GM12878 (cell line): ENCODE data around the gene SBNO2. TPM values are rescaled to one million over a fixed set of nuclear protein-coding genes. Genes with fewer than 3 reads are reported as not detected.

ENCODE experiments used
- ASH2L ChIP-seq: fragments of 300-600, 200-600 bp; sonication (generic); IDR thresholded peaks from 2 replicates; pipeline ENCODE4 v1.6.1; 2017; ENCODE audit warnings: low read depth, mild to moderate bottlenecking, borderline replicate concordance
- CEBPB ChIP-seq, 2 experiments: fragments of 150-350 bp in 1 of 2; IDR thresholded peaks; 2 replicates each; pipeline ENCODE4 v1.6.1; 2012 to 2014; ENCODE audit warnings: low read depth in 2 of 2, low read length in 2 of 2, borderline replicate concordance in 1 of 2, inconsistent platforms in 1 of 2
- CHD4 ChIP-seq: fragments of 200-600 bp; sonication (generic); IDR thresholded peaks from 2 replicates; pipeline ENCODE4 v1.6.1; 2016; ENCODE audit warnings: mild to moderate bottlenecking
- CREB1 ChIP-seq: IDR thresholded peaks from 2 replicates; pipeline ENCODE4 v1.6.1; 2012; ENCODE audit warnings: low read depth, mild to moderate bottlenecking, inconsistent platforms
- DPF2 ChIP-seq: fragments of 450-650 bp; IDR thresholded peaks from 2 replicates; pipeline ENCODE4 v1.6.1; 2017; ENCODE audit warnings: mild to moderate bottlenecking
- ESRRA ChIP-seq: IDR thresholded peaks from 2 replicates; pipeline ENCODE4 v1.6.1; 2012; ENCODE audit warnings: mild to moderate bottlenecking, low read length, improper control_type of control experiment
- ETV6 ChIP-seq, 2 experiments: fragments of 450-650 bp in 1 of 2; IDR thresholded peaks in 1 of 2; conservative IDR thresholded peaks in 1 of 2; 2 replicates each; pipeline ENCODE4 v1.6.1; 2014; ENCODE audit warnings: antibody characterized with exemption in 1 of 2, borderline replicate concordance in 1 of 2, low read depth in 1 of 2, mild to moderate bottlenecking in 1 of 2, moderate library complexity in 1 of 2
- EZH2 ChIP-seq: IDR thresholded peaks from 2 replicates; pipeline ENCODE4 v1.6.1; 2012; ENCODE audit warnings: low read depth, mild to moderate bottlenecking, control low read depth, inconsistent platforms, low read length, borderline replicate concordance; ENCODE audit not compliant: control insufficient read depth
- HCFC1 ChIP-seq: fragments of 150-350 bp; IDR thresholded peaks from 2 replicates; pipeline ENCODE4 v1.6.1; 2014; ENCODE audit warnings: low read length
- LARP7 ChIP-seq: fragments of 450-650 bp; IDR thresholded peaks from 2 replicates; pipeline ENCODE4 v1.6.1; 2017; ENCODE audit warnings: mild to moderate bottlenecking
- MTA3 ChIP-seq: IDR thresholded peaks from 2 replicates; pipeline ENCODE4 v1.6.1; 2012; ENCODE audit warnings: low read length, inconsistent platforms, borderline replicate concordance
- MYB ChIP-seq: fragments of 150-350 bp; IDR thresholded peaks from 2 replicates; pipeline ENCODE4 v1.6.1; 2014; ENCODE audit warnings: mild to moderate bottlenecking, low read depth, low read length, borderline replicate concordance
- RB1 ChIP-seq: fragments of 450-650 bp; formaldehyde crosslinking; IDR thresholded peaks from 2 replicates; pipeline ENCODE4 v1.6.1; 2017; ENCODE audit warnings: mild to moderate bottlenecking, borderline replicate concordance
- SREBF1 ChIP-seq: IDR thresholded peaks from 2 replicates; pipeline ENCODE4 v1.6.1; 2012; ENCODE audit warnings: mild to moderate bottlenecking, low read length
- TAF1 ChIP-seq: IDR thresholded peaks from 2 replicates; pipeline ENCODE4 v1.6.1; 2011; ENCODE audit warnings: mild to moderate bottlenecking, low read depth, low read length, borderline replicate concordance
- TARDBP ChIP-seq: IDR thresholded peaks from 2 replicates; pipeline ENCODE4 v1.6.1; 2016; ENCODE audit warnings: borderline replicate concordance
- TBL1XR1 ChIP-seq: IDR thresholded peaks from 2 replicates; pipeline ENCODE4 v1.6.1; 2012; ENCODE audit warnings: low read depth, low read length, improper control_type of control experiment
- TCF3 ChIP-seq: IDR thresholded peaks from 2 replicates; pipeline ENCODE4 v1.6.1; 2012; ENCODE audit warnings: low read depth, mild to moderate bottlenecking, low read length, borderline replicate concordance; ENCODE audit not compliant: insufficient read depth
- ZNF217 ChIP-seq: fragments of 450-650 bp; IDR thresholded peaks from 2 replicates; pipeline ENCODE4 v1.6.1; 2017; ENCODE audit warnings: antibody characterized with exemption, mild to moderate bottlenecking
- ZNF24 ChIP-seq: fragments of 450-650 bp; IDR thresholded peaks from 2 replicates; pipeline ENCODE4 v1.6.1; 2017; ENCODE audit warnings: antibody characterized with exemption, mild to moderate bottlenecking
- polyA plus RNA-seq, 11 experiments: library from polyadenylated mRNA; depleted of rRNA in 4 of 11; unstranded in 6 of 11; stranded (reverse) in 5 of 11; fragments of >200 nt; fragmentation: Nextera tagmentation in 4 of 11; fragmentation: Illumina TruSeq in 1 of 11; extraction: Ambion mirVana in 4 of 11; extraction: Trizol in 1 of 11; gene quantifications; 1 replicate in 1 of 11; 2 replicates in 10 of 11; pipeline versions ENCODE4 v1.2.1 to v1.2.3, GENCODE V29; 2011 to 2016; ENCODE audit warnings: inconsistent platforms in 2 of 11, missing spikeins in 2 of 11, low read depth in 1 of 11
- total RNA-seq, 4 experiments: library from RNA; depleted of rRNA in 3 of 4; stranded (reverse); fragments of >200 nt in 3 of 4; fragmentation: Illumina TruSeq in 1 of 4; extraction: Trizol in 1 of 4; gene quantifications; 2 replicates each; pipeline versions ENCODE4 v1.2.1 to v1.2.3, GENCODE V29; 2013 to 2021
- TF ChIP-seq, protein P1 (sequence below): fragments of 450-650 bp; IDR thresholded peaks from 2 replicates; pipeline ENCODE4 v1.6.1; 2016; ENCODE audit warnings: mild to moderate bottlenecking
- TF ChIP-seq, protein P2 (sequence below): fragments of 450-650 bp; IDR thresholded peaks from 2 replicates; pipeline ENCODE4 v1.6.1; 2017; ENCODE audit warnings: mild to moderate bottlenecking, moderate library complexity
- TF ChIP-seq, protein P3 (sequence below): fragments of 150-350 bp; IDR thresholded peaks from 2 replicates; pipeline ENCODE4 v1.6.1; 2014; ENCODE audit warnings: mild to moderate bottlenecking, low read depth, low read length
- TF ChIP-seq, protein P4 (sequence below): IDR thresholded peaks from 2 replicates; pipeline ENCODE4 v1.6.1; 2011; ENCODE audit warnings: mild to moderate bottlenecking, low read depth, low read length, moderate library complexity; ENCODE audit not compliant: insufficient replicate concordance

Gene SBNO2
- total and polyA plus RNA-seq, 10 of the 15 experiments (the other 5 are each of a cell fraction or from before 2014, with no cell fraction given) = 0.08 to 44.6 (median 5.4) TPM

DNA sequence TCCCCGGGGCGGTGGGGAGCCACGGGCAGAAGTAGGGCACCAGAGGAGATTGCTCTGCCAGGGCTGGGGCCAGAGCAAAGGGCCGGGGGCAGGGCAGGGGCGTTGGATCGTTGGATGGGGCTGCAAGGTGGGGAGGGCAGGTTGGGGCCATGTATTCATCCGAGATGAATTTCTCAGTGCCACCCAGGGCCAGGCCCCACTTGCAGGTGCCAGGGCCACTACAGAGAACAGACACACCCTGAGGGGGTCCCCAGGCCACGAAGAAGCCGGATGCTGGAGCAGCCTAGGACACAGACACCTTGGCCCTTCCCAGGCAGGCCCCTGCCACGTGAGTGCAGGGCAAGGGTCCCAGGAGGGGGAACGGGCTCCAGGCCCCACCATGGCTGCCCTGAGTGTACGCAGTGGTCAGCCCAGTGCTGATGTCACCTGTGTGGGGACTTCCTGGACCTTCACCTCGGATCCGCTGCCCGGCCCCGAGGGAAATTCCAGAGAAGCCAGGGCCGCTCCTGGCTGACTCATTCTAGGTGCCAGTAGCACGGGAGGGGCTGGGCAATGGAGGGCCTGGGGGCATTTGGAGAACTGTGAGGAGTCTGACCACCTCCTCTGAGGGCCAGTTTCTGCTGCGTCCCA is 9.6 kb upstream of the SBNO2 start (continued):
- TF ChIP-seq ETV6 (conservative IDR thresholded peaks at IDR 0.05 in 1 of 2, IDR thresholded peaks at IDR 0.05 in 1 of 2; ENCODE audit: borderline replicate concordance in 1 of 2, low read depth in 1 of 2) (peak in 1 of 2 experiments; percentile 44; a peak in 1 of 4 replicates), ASH2L (no peak), TBL1XR1 (no peak), EZH2 (no peak), SREBF1 (no peak), TAF1 (no peak), RB1 (no peak), CHD4 (no peak), CREB1 (0 out of 2 replicates have a peak, but pooled peaks have one; percentile 41), TCF3 (no peak), LARP7 (no peak), ESRRA (no peak), CEBPB (IDR thresholded peaks at IDR 0.05; ENCODE audit: borderline replicate concordance in 1 of 2, low read depth in 2 of 2, low read length in 2 of 2) (no peak), TARDBP (no peak), DPF2 (peak; percentile 97), ZNF217 (peak; percentile 73; the same call in 1 of the 2 replicates), MYB (no peak), MTA3 (no peak), HCFC1 (no peak), ZNF24 (no peak)
- TF ChIP-seq, protein P1, sequence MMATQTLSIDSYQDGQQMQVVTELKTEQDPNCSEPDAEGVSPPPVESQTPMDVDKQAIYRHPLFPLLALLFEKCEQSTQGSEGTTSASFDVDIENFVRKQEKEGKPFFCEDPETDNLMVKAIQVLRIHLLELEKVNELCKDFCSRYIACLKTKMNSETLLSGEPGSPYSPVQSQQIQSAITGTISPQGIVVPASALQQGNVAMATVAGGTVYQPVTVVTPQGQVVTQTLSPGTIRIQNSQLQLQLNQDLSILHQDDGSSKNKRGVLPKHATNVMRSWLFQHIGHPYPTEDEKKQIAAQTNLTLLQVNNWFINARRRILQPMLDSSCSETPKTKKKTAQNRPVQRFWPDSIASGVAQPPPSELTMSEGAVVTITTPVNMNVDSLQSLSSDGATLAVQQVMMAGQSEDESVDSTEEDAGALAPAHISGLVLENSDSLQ = no peak
- TF ChIP-seq, protein P2, sequence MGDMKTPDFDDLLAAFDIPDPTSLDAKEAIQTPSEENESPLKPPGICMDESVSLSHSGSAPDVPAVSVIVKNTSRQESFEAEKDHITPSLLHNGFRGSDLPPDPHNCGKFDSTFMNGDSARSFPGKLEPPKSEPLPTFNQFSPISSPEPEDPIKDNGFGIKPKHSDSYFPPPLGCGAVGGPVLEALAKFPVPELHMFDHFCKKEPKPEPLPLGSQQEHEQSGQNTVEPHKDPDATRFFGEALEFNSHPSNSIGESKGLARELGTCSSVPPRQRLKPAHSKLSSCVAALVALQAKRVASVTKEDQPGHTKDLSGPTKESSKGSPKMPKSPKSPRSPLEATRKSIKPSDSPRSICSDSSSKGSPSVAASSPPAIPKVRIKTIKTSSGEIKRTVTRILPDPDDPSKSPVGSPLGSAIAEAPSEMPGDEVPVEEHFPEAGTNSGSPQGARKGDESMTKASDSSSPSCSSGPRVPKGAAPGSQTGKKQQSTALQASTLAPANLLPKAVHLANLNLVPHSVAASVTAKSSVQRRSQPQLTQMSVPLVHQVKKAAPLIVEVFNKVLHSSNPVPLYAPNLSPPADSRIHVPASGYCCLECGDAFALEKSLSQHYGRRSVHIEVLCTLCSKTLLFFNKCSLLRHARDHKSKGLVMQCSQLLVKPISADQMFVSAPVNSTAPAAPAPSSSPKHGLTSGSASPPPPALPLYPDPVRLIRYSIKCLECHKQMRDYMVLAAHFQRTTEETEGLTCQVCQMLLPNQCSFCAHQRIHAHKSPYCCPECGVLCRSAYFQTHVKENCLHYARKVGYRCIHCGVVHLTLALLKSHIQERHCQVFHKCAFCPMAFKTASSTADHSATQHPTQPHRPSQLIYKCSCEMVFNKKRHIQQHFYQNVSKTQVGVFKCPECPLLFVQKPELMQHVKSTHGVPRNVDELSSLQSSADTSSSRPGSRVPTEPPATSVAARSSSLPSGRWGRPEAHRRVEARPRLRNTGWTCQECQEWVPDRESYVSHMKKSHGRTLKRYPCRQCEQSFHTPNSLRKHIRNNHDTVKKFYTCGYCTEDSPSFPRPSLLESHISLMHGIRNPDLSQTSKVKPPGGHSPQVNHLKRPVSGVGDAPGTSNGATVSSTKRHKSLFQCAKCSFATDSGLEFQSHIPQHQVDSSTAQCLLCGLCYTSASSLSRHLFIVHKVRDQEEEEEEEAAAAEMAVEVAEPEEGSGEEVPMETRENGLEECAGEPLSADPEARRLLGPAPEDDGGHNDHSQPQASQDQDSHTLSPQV = peak; percentile 82; the same call in 1 of the 2 replicates
- TF ChIP-seq, protein P3, sequence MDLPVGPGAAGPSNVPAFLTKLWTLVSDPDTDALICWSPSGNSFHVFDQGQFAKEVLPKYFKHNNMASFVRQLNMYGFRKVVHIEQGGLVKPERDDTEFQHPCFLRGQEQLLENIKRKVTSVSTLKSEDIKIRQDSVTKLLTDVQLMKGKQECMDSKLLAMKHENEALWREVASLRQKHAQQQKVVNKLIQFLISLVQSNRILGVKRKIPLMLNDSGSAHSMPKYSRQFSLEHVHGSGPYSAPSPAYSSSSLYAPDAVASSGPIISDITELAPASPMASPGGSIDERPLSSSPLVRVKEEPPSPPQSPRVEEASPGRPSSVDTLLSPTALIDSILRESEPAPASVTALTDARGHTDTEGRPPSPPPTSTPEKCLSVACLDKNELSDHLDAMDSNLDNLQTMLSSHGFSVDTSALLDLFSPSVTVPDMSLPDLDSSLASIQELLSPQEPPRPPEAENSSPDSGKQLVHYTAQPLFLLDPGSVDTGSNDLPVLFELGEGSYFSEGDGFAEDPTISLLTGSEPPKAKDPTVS = no peak
- TF ChIP-seq, protein P4, sequence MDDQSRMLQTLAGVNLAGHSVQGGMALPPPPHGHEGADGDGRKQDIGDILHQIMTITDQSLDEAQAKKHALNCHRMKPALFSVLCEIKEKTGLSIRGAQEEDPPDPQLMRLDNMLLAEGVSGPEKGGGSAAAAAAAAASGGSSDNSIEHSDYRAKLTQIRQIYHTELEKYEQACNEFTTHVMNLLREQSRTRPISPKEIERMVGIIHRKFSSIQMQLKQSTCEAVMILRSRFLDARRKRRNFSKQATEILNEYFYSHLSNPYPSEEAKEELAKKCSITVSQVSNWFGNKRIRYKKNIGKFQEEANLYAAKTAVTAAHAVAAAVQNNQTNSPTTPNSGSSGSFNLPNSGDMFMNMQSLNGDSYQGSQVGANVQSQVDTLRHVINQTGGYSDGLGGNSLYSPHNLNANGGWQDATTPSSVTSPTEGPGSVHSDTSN = no peak
